DOHH2 (cell line): ENCODE results near the gene USH1C.

ENCODE experiments used
- EZH2phosphoT487 ChIP-seq: fragments of 200-600 bp; sonication (generic); IDR thresholded peaks from 2 replicates; pipeline ENCODE4 v1.6.1; 2017; ENCODE audit warnings: borderline replicate concordance, mild to moderate bottlenecking, antibody characterized with exemption, low read length, moderate library complexity, mixed read lengths
- TF ChIP-seq, protein P1 (sequence below): fragments of 200-600 bp; sonication (generic); IDR thresholded peaks from one replicate; pipeline ENCODE4 v1.5.1; 2014; ENCODE audit warnings: antibody characterized with exemption, mild to moderate bottlenecking, low read depth, low read length; ENCODE audit not compliant: poor library complexity, severe bottlenecking

DNA sequence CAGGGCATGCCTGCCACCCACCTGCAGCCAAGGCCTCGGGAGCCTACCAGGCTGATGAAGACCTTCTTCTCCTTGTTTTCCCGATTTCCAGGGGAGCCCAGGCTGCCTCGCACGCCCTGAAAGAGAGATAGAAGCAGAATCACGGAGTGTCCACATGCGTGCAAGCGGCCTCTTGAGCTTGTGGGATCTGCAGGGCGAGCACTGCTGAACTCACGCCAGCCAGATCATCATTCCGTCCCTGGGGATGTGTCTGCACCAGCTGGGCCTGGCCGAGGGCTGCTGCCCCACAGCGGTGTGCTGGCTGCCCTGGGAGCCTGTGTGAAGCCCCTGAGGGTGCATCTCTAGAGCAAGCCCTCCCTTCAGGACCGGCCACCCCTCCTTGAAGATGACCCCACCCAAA is 17.9 kb downstream of the USH1C start:
- TF ChIP-seq, protein P1, sequence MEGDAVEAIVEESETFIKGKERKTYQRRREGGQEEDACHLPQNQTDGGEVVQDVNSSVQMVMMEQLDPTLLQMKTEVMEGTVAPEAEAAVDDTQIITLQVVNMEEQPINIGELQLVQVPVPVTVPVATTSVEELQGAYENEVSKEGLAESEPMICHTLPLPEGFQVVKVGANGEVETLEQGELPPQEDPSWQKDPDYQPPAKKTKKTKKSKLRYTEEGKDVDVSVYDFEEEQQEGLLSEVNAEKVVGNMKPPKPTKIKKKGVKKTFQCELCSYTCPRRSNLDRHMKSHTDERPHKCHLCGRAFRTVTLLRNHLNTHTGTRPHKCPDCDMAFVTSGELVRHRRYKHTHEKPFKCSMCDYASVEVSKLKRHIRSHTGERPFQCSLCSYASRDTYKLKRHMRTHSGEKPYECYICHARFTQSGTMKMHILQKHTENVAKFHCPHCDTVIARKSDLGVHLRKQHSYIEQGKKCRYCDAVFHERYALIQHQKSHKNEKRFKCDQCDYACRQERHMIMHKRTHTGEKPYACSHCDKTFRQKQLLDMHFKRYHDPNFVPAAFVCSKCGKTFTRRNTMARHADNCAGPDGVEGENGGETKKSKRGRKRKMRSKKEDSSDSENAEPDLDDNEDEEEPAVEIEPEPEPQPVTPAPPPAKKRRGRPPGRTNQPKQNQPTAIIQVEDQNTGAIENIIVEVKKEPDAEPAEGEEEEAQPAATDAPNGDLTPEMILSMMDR, result no peak
- TF ChIP-seq EZH2phosphoT487, result no peak
